NCI-H1694 treated with DMSO at 0.1 percent for 48 hours (cell line): Measurements from ENCODE around the gene THSD4.

Source experiments
- DNase-seq: peaks from one replicate; lab custom pipeline; 2025; lab: John Stamatoyannopoulos, UW

The THSD4 gene

GRCh38 chr15:71753346-71753745 is 638.1 kb downstream of the THSD4 start:
- DNase-seq, result no peak

GRCh38 chr15:71754660-71755059 is 639.4 kb downstream of the THSD4 start:
- DNase-seq, result no peak

GRCh38 chr15:71755092-71755970 is 640.1 kb downstream of the THSD4 start:
- no peak for DNase-seq

GRCh38 chr15:71756599-71757352 is 641.5 kb downstream of the THSD4 start:
- DNase-seq, result no peak

GRCh38 chr15:71757741-71758530 is 642.7 kb downstream of the THSD4 start:
- DNase-seq, result no peak

- DNase-seq, result no peak
Observed at GRCh38 chr15:71758711-71759110, 643.4 kb downstream of the THSD4 start.

GRCh38 chr15:71760852-71761251 is 645.6 kb downstream of the THSD4 start:
- DNase-seq, result no peak

- no peak for DNase-seq
Observed at GRCh38 chr15:71761649-71762048, 646.4 kb downstream of the THSD4 start.

- DNase-seq, result no peak
Observed at GRCh38 chr15:71768184-71768583, 652.9 kb downstream of the THSD4 start.

- no peak for DNase-seq
Observed at GRCh38 chr15:71773206-71773859, 658.1 kb downstream of the THSD4 start.

- DNase-seq, result no peak
Observed at GRCh38 chr15:71775856-71776255, 660.6 kb downstream of the THSD4 start.

- DNase-seq, result peak; percentile 0
Observed at GRCh38 chr15:71776304-71776703, 661.0 kb downstream of the THSD4 start.

GRCh38 chr15:71777216-71777943 is 662.1 kb downstream of the THSD4 start:
- DNase-seq, result peak; percentile 41

GRCh38 chr15:71779073-71779797 is 664.0 kb downstream of the THSD4 start:
- DNase-seq, result no peak

GRCh38 chr15:71780115-71780976 is 665.1 kb downstream of the THSD4 start:
- peak; percentile 36 for DNase-seq

GRCh38 chr15:71781179-71781964 is 666.1 kb downstream of the THSD4 start:
- no peak for DNase-seq

- no peak for DNase-seq
Observed at GRCh38 chr15:71781965-71782265, 666.6 kb downstream of the THSD4 start.

GRCh38 chr15:71782422-71783165 is 667.3 kb downstream of the THSD4 start:
- DNase-seq, result no peak
